WTC11 (cell line): ENCODE measurements around the gene FAM50B. TPM values are rescaled to one million over a fixed set of nuclear protein-coding genes. Genes with fewer than 3 reads are reported as not detected.

Source experiments
- ATAC-seq: fragments of 200-7000 bp; cut with Tn5 transposase; 2 replicates; pipeline ENCODE4 v1.10.0; 2021; ENCODE audit warnings: mild to moderate bottlenecking, moderate library complexity
- CTCF ChIA-PET: fragments of 300-600 bp; sonication (Branson Sonifier 250); formaldehyde crosslinking; loops from one replicate; lab custom pipeline; 2021; ENCODE audit warnings: antibody characterized with exemption; lab: Charles Lee
- POLR2A ChIA-PET: fragments of 350-600 bp; sonication (Branson Sonifier 250); formaldehyde crosslinking; loops from one replicate; lab custom pipeline; 2021; ENCODE audit warnings: antibody characterized with exemption; lab: Charles Lee
- DNase-seq: peaks from one replicate; pipeline ENCODE4 v3.0.0; 2021; ENCODE audit warnings: low spot score
- H3K27ac Mint-ChIP-seq: 2 replicates; pipeline ENCODE4 v1.8.0; 2021; ENCODE audit warnings: mixed read lengths
- H3K27me3 Mint-ChIP-seq: 2 replicates; pipeline ENCODE4 v1.8.0; 2021; ENCODE audit warnings: low read depth, mild to moderate bottlenecking, moderate library complexity, mixed read lengths
- H3K36me3 Mint-ChIP-seq: 2 replicates; pipeline ENCODE4 v1.8.0; 2021; ENCODE audit warnings: mixed read lengths
- H3K4me1 Mint-ChIP-seq: 2 replicates; pipeline ENCODE4 v1.8.0; 2022; ENCODE audit warnings: mixed read lengths
- H3K4me3 Mint-ChIP-seq: 2 replicates; pipeline ENCODE4 v1.8.0; 2021; ENCODE audit warnings: mild to moderate bottlenecking, moderate library complexity, mixed read lengths
- H3K9me3 Mint-ChIP-seq: 2 replicates; pipeline ENCODE4 v1.8.0; 2021; ENCODE audit warnings: mixed read lengths
- AR ChIP-seq: fragments of 250-450 bp; sonication (Bioruptor Pico); IDR thresholded peaks from 2 replicates; pipeline ENCODE4 v1.9.0; 2021; ENCODE audit warnings: mild to moderate bottlenecking
- CREB1 ChIP-seq: sonication (generic); formaldehyde crosslinking; IDR thresholded peaks from 2 replicates; pipeline ENCODE4 v1.8.0; 2023; ENCODE audit warnings: mild to moderate bottlenecking, missing genetic modification reagents
- E2F5 ChIP-seq: sonication (generic); formaldehyde crosslinking; IDR thresholded peaks from 2 replicates; pipeline ENCODE4 v1.8.1; 2022; ENCODE audit warnings: mild to moderate bottlenecking, moderate library complexity, missing genetic modification reagents
- ESRRA ChIP-seq: sonication (generic); formaldehyde crosslinking; IDR thresholded peaks from 2 replicates; pipeline ENCODE4 v1.8.1; 2022; ENCODE audit warnings: mild to moderate bottlenecking, missing genetic modification reagents, borderline replicate concordance
- FOXJ3 ChIP-seq: sonication (generic); formaldehyde crosslinking; IDR thresholded peaks from 2 replicates; pipeline ENCODE4 v1.9.0; 2021; ENCODE audit warnings: missing genetic modification reagents, mild to moderate bottlenecking, borderline replicate concordance
- FOXP4 ChIP-seq: sonication (generic); formaldehyde crosslinking; IDR thresholded peaks from 2 replicates; pipeline ENCODE4 v1.8.0; 2022; ENCODE audit warnings: mild to moderate bottlenecking, missing genetic modification reagents
- HMGA2 ChIP-seq: fragments of 250-450 bp; sonication (Bioruptor Pico); IDR thresholded peaks from 2 replicates; pipeline ENCODE4 v1.4.0; 2021; ENCODE audit warnings: mild to moderate bottlenecking, moderate library complexity
- NFYB ChIP-seq: sonication (generic); formaldehyde crosslinking; conservative IDR thresholded peaks from 2 replicates; pipeline ENCODE4 v1.8.0; 2022; ENCODE audit warnings: low read depth, missing genetic modification reagents
- NR1H2 ChIP-seq: sonication (generic); formaldehyde crosslinking; IDR thresholded peaks from 2 replicates; pipeline ENCODE4 v1.9.0; 2021; ENCODE audit warnings: mild to moderate bottlenecking, moderate library complexity, missing genetic modification reagents
- NR3C1 ChIP-seq: sonication (generic); formaldehyde crosslinking; conservative IDR thresholded peaks from 2 replicates; pipeline ENCODE4 v1.8.1; 2023; ENCODE audit warnings: low read depth, mild to moderate bottlenecking, missing genetic modification reagents
- OVOL2 ChIP-seq: fragments of 250-450 bp; sonication (Bioruptor Pico); IDR thresholded peaks from 2 replicates; pipeline ENCODE4 v1.9.0; 2021; ENCODE audit warnings: mild to moderate bottlenecking, borderline replicate concordance
- PRDM15 ChIP-seq: sonication (generic); formaldehyde crosslinking; IDR thresholded peaks from 2 replicates; pipeline ENCODE4 v1.8.0; 2022; ENCODE audit warnings: missing genetic modification reagents
- PREB ChIP-seq: sonication (generic); formaldehyde crosslinking; IDR thresholded peaks from 2 replicates; pipeline ENCODE4 v1.8.1; 2022; ENCODE audit warnings: mild to moderate bottlenecking, missing genetic modification reagents, moderate library complexity, borderline replicate concordance
- RELA ChIP-seq: sonication (generic); formaldehyde crosslinking; IDR thresholded peaks from 2 replicates; pipeline ENCODE4 v1.8.1; 2022; ENCODE audit warnings: missing genetic modification reagents, mild to moderate bottlenecking, borderline replicate concordance
- SMAD3 ChIP-seq: sonication (generic); formaldehyde crosslinking; IDR thresholded peaks from 2 replicates; pipeline ENCODE4 v1.8.0; 2022; ENCODE audit warnings: missing genetic modification reagents, mild to moderate bottlenecking, borderline replicate concordance
- ZBTB43 ChIP-seq: sonication (generic); formaldehyde crosslinking; IDR thresholded peaks from 2 replicates; pipeline ENCODE4 v1.8.1; 2023; ENCODE audit warnings: mild to moderate bottlenecking, missing genetic modification reagents
- ZNF263 ChIP-seq: sonication (generic); formaldehyde crosslinking; IDR thresholded peaks from 2 replicates; pipeline ENCODE4 v1.8.1; 2022; ENCODE audit warnings: low read depth, mild to moderate bottlenecking, moderate library complexity, missing genetic modification reagents
- ZNF281 ChIP-seq: sonication (generic); formaldehyde crosslinking; IDR thresholded peaks from 2 replicates; pipeline ENCODE4 v1.8.0; 2023; ENCODE audit warnings: mild to moderate bottlenecking, missing genetic modification reagents
- ZNF396 ChIP-seq: fragments of 250-450 bp; sonication (Bioruptor Pico); IDR thresholded peaks from 2 replicates; pipeline ENCODE4 v1.8.0; 2021; ENCODE audit warnings: mild to moderate bottlenecking, moderate library complexity, borderline replicate concordance
- total RNA-seq: library from RNA; stranded (reverse); gene quantifications from 3 replicates; pipeline ENCODE4 v1.2.3, GENCODE V29; 2021

The FAM50B gene
- total RNA-seq, 1 experiment from 2014 or later, result 2.1 TPM

- ChIA-PET POLR2A (interaction anchor here (0.5 kb wide), 1 partner anchor 182 kb away, joined by 8 read pairs; no protein-coding TSS in a partner anchor), CTCF (interaction anchor here (0.6 to 5.2 kb wide), 4 partner anchors 37 to 126 kb away, joined by 3 to 45 read pairs (median 20); partner anchors contain the start of gene FAM50B)
- ATAC-seq (no peak), DNase-seq (no peak)
- TF ChIP-seq PRDM15 (CRISPR knock-in tag) (no peak), NR3C1 (CRISPR knock-in tag) (no peak), E2F5 (CRISPR knock-in tag) (no peak), ZNF396 (no peak), SMAD3 (CRISPR knock-in tag) (no peak), ZNF281 (CRISPR knock-in tag) (no peak), ZNF263 (no peak), AR (CRISPR knock-in tag) (no peak), RELA (CRISPR knock-in tag) (no peak), HMGA2 (CRISPR knock-in tag) (no peak)
- TF ChIP-seq, all 79 proteins: peak for 0
- Mint-ChIP-seq H3K36me3 (no peaks in the 10 kb centered on the region), H3K4me1 (peaks cover 36% of the 10 kb centered on the region), H3K27ac (no peak overlapping the region), H3K4me3 (no peak overlapping the region), H3K9me3 (peaks cover 5% of the 10 kb centered on the region), H3K27me3 (peaks cover 7% of the 10 kb centered on the region)
These were observed 46.6 kb downstream of the FAM50B start for GRCh38 chr6:3895805-3896204.

- Mint-ChIP-seq H3K36me3 (no peaks in the 10 kb centered on the region), H3K27me3 (peaks cover 7% of the 10 kb centered on the region), H3K4me1 (peaks cover 40% of the 10 kb centered on the region), H3K27ac (no peak overlapping the region), H3K4me3 (no peak overlapping the region), H3K9me3 (peaks cover 5% of the 10 kb centered on the region)
- DNase-seq (no peak), ATAC-seq (no peak; the same call in 1 of the 2 replicates)
- ChIA-PET POLR2A (no interaction called here), CTCF (interaction anchor here (0.9 to 1.7 kb wide), 2 partner anchors 10 to 49 kb away, joined by 3 to 9 read pairs; partner anchors contain the start of gene FAM50B)
- TF ChIP-seq ESRRA (CRISPR knock-in tag) (no peak), FOXP4 (no peak), OVOL2 (no peak), PREB (CRISPR knock-in tag) (no peak), NR1H2 (CRISPR knock-in tag) (no peak), ZBTB43 (CRISPR knock-in tag) (no peak), FOXJ3 (CRISPR knock-in tag) (no peak), NFYB (CRISPR knock-in tag) (no peak), CREB1 (CRISPR knock-in tag) (no peak), ZNF263 (no peak)
These were observed 49.3 kb downstream of the FAM50B start for GRCh38 chr6:3898265-3898994.
